GM11168 (cell line): ENCODE measurements around the gene EIF4G3.
"Not testable (repeated sequence)": the region's sequence is repeated elsewhere in the genome, so short reads cannot be mapped to it uniquely, and the experiment has no call there.

Experiments used
- in situ Hi-C: fragments of 300-500 bp; cut with MboI; formaldehyde crosslinking; loops from one replicate; pipeline ENCODE4 v1.12.0; 2022; ENCODE audit warnings: low sequenced_read_pairs; ENCODE audit not compliant: unreplicated experiment

EIF4G3 gene

GRCh38 chr1:21157868-21158267, 18.8 kb downstream of the EIF4G3 start:
- in situ Hi-C loops = no loop called here

GRCh38 chr1:21157054-21157453, 19.6 kb downstream of the EIF4G3 start:
- in situ Hi-C loops = no loop called here

GRCh38 chr1:21156019-21156418, 20.7 kb downstream of the EIF4G3 start:
- in situ Hi-C loops = no loop called here

- in situ Hi-C loops = no loop called here
These were observed 22.0 kb downstream of the EIF4G3 start for GRCh38 chr1:21154717-21155116.

- in situ Hi-C loops = no loop called here
These were observed 23.3 kb downstream of the EIF4G3 start for GRCh38 chr1:21153388-21153787.

GRCh38 chr1:21152423-21153100, 24.1 kb downstream of the EIF4G3 start:
- in situ Hi-C loops = no loop called here

GRCh38 chr1:21149855-21150432, 26.8 kb downstream of the EIF4G3 start:
- in situ Hi-C loops = no loop called here

- in situ Hi-C loops = no loop called here
These were observed 27.3 kb downstream of the EIF4G3 start for GRCh38 chr1:21149430-21149854.

- in situ Hi-C loops = no loop called here
These were observed 32.9 kb downstream of the EIF4G3 start for GRCh38 chr1:21143752-21144151.

- in situ Hi-C loops = no loop called here
These were observed 33.6 kb downstream of the EIF4G3 start for GRCh38 chr1:21143138-21143537.

GRCh38 chr1:21141030-21141429, 35.7 kb downstream of the EIF4G3 start:
- in situ Hi-C loops = no loop called here

GRCh38 chr1:21139601-21140000, 37.1 kb downstream of the EIF4G3 start:
- in situ Hi-C loops = no loop called here

- in situ Hi-C loops = not testable (repeated sequence)
These were observed 40.4 kb downstream of the EIF4G3 start for GRCh38 chr1:21136344-21136743.

- in situ Hi-C loops = no loop called here
These were observed 45.5 kb downstream of the EIF4G3 start for GRCh38 chr1:21131200-21131599.

GRCh38 chr1:21129407-21129806, 47.3 kb downstream of the EIF4G3 start:
- in situ Hi-C loops = no loop called here

GRCh38 chr1:21126324-21126723, 50.4 kb downstream of the EIF4G3 start:
- in situ Hi-C loops = no loop called here

GRCh38 chr1:21124846-21125245, 51.9 kb downstream of the EIF4G3 start:
- in situ Hi-C loops = no loop called here

GRCh38 chr1:21123287-21123948, 53.3 kb downstream of the EIF4G3 start:
- in situ Hi-C loops = no loop called here

GRCh38 chr1:21121764-21122471, 54.8 kb downstream of the EIF4G3 start:
- in situ Hi-C loops = no loop called here

- in situ Hi-C loops = no loop called here
These were observed 58.5 kb downstream of the EIF4G3 start for GRCh38 chr1:21118167-21118566.

GRCh38 chr1:21117597-21118001, 59.1 kb downstream of the EIF4G3 start:
- in situ Hi-C loops = no loop called here
